GM19463 (cell line): ENCODE measurements around the gene GIMAP5.
"Not testable (repeated sequence)": the region's sequence is repeated elsewhere in the genome, so short reads cannot be mapped to it uniquely, and the experiment has no call there.

Experiments used
- ATAC-seq: cut with Tn5 transposase; IDR thresholded peaks from one replicate; pipeline ENCODE4 v1.9.1; 2021; ENCODE audit warnings: mild to moderate bottlenecking, moderate library complexity; ENCODE audit not compliant: unreplicated experiment

The GIMAP5 gene

DNA sequence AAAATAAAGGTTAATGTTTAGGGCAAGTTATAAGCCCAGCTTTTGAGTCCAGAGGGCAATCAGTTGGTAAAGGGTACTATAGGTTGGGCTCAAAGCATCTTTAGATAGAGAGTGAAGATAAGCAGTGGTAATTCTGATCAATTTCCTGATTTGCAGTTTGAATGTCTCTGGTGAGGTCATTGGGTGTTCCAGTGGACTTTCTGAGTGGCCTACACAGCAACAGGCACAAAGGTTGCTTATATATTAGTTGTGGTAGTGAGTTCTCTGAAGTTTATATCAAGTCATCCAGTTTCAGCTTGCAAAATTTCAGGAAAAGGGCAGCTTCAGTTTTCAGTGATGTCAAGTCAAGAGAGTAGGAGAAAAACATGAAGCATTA is 29.1 kb downstream of the GIMAP5 start:
- no peak for ATAC-seq

DNA sequence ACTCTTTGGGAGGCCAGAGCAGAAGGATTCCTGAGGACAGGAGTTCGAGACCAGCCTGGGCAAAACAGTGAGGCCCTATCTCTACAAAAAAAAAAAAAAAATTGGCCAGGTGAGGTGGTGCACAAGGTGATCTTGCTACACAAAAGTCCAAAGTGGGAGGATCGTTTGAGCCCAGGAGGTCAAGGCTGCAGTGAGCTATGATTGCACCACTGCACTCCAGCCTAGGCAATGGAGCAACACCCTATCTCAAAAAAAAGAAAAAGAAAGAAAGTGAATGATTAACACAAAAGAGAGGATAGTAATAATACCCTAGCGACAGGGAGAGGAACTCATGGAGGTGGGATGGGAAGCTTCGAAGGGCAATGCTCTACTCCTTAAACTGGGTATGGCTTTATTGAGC is 32.5 kb downstream of the GIMAP5 start:
- no peak for ATAC-seq

DNA sequence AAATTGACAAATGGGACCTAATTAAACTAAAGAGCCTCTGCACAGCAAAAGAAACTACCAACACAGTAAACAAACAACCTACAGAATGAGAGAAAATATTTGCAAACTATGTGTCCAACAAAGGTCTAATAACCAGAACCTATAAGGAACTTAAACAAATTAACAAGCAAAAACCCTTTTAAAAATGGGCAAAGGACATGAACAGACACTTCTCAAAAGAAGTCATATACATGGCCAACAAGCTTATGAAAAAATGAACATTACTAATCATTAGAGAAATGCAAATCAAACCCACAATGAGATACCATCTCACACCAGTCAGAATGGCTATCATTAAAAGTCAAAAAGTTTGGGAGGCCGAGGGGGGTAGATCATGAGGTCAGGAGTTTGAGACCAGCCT is 36.9 kb downstream of the GIMAP5 start:
- ATAC-seq: not testable (repeated sequence)

DNA sequence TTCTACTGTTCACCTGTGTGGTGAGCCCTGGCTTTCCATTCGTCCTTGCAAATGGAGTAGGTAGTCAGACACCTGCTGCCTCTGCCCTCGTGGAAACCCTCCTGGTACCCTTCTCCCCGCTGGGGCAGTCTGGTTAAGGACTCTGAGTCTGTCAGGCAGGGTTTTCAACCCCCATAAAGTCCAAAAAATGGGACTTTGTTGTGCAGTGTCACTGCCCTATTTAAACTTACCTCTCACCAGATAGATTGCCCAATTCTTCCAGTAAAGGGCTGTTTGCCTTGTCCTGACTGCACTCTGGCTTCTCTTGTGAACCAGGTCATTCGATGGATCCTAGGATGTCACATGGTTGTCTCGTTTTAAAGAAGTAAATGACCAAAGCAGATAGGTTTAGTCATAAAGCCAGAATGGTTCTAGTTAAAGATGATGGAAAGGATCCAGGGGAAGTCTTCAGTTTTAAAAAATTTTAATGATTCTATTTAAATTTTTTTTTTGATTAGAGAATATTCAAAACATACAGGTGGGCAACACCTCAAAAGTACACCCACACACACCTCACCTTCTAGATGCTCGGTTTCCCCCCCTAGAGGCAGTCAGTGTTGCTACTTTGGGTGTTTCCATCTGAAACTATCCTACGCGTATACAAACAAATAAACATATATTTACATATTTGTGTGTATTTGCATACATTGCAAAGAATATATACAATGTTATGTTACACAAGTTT is 41.0 kb downstream of the GIMAP5 start:
- ATAC-seq: no peak

DNA sequence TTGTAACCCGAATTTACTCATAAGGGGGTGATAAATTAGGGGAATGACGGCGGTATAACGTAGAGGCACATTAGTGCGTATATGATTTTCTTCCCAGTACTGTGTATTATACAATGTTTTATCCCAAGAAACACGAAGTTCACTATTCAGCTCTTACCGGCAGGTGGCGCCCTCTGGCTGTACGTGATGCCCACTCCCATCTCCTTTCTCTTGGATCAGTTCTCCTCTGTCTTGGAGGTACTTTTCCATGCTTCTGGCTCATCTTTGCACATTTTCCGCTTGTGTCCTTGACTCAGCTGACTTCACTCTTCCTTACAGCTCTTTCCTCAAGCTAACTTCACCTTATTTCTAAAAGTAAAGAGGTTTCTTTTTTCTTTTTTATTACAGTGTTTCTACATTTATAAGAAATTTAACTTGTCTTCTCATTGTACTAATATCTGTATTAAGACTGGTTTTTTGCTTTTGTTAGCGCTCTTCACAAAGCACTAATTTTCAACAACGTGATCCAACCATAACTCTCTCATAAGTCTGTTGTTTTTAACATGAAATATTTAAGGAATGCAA is 41.6 kb downstream of the GIMAP5 start:
- ATAC-seq: no peak

DNA sequence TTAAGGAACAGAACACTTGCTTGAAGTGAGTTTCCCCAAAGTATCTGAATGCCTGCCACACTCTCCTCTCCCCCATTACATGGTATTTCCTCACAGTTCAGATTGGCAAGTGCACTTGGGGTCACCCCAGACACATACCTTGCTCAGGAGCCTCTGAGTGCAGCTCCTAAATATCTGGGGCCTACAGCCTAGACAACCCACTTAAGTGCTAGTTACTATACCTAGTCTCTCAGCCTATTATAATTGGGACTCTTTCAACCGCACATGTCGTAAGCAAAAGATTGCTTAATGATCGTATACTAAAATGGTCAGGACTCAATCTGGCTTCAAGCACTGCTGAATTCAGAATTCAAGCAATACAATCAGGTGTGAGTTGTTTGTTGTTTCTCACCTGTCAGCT is 43.1 kb downstream of the GIMAP5 start:
- ATAC-seq: no peak

DNA sequence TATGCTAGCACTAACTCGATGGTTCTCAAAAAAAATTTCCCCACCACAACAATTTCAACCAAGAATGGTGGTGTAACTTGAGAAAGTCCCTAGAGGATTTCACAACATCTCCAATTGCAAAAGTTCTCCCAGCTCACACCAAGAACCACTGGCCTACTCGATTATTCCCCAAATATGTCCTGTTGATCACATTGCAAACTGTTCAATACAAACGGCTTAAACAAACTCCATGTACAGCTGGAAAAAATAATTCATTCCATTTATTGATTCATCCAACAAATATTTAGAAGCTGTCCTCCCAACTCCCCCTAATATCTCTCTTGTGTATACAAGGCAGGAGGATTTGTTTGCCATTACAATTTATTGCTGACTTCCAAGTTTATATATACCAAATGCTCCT is 43.9 kb downstream of the GIMAP5 start:
- no peak for ATAC-seq

DNA sequence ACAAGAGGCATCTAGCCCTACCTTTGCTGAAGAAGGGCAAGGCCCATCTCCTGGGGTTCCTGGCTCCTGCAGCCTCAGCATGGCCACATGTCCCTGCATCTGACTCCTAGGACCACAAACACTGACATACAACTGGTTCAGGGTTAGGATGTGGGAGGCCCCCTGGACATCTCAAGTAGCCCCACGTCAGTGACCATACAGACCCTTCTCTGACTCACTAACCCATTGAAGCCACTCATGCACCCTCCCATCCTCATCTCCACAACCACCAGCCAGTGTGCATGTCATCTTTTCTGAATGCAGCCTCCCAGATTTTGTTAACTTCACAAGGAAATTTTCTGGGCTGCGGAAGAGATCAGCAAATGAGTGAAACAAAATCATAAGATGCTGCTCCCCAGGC is 44.7 kb downstream of the GIMAP5 start:
- no peak for ATAC-seq

DNA sequence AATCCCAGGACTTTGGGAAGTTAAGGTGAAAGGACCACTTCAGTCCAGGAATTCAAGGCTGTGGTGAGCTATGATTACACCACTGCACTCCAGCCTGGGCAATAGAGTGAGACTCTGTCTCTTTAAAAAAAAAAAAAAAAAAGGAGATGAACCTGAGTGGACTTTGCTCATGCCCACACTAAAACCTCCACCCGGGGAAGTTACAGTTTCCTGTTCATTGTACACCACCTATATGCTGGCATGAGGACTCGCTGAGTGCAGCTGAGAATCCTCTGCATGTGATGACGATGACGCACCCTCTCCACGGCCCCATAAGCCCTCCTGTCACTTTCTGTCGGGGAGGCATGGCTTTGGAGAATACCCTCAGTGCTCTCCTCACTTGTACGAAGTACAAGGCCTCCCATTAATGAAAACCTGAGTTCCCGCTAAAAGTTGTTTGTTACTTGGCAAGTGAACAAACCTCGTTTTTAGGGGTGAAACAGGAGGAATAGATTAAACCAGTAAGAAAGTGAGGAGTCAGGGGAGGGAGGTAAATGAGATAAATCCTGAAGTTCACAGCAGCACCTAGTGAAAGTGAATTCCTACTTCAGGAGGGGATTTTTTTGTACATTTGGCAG is 47.0 kb downstream of the GIMAP5 start:
- ATAC-seq: no peak

DNA sequence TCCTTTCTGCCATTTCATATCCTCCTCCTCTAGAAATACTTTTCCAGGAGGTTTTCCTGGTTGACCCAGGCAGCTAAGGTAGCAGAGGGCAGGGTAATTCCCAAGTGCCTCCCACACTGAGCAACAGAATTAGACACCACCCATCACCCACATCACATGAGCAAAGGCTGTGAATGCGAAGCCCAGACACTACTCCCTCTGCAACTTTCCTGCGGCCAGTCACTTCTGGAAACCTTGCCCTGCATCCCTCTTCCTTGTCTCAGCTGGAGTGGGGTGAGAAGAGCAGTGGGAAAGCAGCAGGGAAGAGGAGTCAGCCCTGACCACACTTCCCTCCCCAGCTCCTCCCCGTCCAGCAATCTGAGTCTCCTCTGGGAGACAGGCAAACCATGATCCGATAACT is 47.7 kb downstream of the GIMAP5 start:
- ATAC-seq: no peak

DNA sequence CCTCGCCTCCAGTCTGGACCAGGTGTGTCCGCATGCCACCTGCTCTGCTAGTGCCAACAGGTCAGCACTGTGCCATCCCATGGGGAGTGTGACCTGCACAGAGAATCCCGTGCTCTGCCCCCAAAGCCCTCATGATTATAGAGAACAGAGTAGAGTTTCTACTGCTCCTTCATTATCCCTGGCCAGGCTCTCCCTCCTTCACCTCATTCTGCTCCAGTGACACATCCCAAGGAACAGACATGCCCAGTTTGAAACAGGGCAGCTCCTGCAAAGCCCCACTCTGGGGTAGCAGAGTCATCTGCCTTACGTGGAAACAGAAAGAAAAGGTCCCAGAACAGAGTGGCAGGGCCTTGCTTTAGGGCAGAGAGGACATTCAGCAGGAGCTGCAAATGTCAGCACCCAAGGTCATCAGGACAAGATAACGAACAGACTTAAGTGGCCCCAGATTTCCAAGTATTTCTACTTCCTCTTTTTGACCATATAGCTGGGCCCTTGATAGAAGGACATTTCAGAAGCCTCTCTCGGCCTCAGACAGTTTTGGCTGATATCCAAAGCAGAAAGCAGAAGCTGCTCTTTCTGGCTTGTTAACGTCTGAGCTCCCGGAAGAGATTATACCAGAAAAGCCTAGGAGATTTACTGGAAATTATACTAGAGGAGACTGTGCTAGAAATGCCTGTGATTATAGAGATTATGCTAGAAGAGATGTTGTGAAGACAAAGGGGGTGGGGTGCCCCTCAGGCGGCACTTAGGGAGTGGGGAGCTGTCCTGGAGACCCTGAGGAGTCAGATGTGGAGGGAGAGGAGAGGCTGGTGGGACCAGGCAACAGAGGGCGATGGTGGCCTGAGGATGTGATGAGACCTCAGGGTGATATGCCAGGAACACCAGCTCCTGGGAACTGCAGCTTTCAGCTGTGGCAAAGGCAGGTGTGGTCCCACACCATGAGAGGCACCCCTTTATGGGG is 50.4 kb downstream of the GIMAP5 start:
- peak; percentile 39 for ATAC-seq

DNA sequence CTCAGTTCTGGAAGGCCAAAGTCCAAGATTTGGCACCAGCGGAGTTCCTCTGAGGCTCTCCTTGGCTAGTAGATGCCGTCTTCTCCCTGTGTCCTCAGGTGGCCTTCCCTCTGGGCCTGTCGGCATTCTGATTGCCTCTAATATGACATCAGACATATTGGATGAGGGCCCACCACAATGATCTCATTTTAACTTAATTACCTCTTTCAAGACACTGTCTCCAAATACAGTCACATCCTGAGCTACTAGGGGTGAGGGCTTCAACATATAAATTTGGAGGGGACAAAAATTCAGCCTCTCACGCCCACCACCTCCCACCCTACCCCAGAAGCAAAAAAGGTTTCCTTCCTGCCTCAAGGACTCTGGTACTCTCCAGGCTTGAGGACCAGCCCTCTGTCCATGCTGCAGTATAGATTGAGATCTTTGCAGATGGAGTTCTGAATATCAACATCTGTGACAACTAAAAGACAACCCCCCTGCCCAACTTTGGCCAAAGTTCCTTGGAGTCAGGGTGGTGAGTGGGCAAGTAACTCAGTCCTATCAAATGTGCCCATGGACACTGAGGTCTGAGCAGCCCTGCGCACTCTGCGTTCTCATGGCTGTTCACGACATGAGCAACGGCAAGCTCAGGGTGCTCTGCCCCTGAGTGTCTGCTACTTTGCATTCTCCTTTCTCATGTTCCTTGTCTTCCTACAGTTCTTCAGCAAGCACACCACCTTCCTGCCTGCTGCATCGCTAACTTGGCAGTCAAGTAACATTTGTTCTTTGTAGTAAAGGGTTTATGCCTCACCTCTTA is 51.5 kb downstream of the GIMAP5 start:
- ATAC-seq: no peak

DNA sequence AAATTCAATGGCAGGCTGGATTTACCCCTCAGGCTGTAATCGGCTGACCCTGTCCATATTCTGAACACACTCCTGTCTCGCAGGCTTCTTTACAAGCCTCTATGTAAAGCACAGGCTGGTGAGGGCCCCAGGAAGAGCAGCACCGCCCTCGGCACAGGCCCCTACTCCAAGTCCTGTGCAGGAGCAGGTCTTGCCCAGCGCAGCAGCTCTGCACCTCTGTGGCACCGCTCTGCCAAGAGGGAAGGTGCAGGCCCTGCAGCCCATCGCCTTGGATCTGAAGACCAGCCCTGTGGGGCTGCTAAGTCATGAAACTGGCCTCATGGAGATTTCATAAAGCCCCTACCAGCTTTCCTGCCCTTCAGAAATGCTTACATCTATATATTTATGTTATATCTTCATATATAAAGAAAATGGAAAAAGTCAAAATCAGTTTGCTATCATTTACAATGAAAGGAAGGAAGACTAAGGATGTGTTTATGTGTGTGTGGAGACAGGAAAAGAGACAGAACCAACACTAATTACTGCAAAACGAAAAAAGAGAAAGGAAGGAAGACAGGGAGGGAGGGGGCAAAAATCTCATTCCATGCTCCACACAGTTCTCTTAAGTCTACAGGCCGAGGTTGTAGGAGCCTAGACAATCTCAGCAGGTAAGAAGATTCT is 53.3 kb downstream of the GIMAP5 start:
- ATAC-seq: no peak

DNA sequence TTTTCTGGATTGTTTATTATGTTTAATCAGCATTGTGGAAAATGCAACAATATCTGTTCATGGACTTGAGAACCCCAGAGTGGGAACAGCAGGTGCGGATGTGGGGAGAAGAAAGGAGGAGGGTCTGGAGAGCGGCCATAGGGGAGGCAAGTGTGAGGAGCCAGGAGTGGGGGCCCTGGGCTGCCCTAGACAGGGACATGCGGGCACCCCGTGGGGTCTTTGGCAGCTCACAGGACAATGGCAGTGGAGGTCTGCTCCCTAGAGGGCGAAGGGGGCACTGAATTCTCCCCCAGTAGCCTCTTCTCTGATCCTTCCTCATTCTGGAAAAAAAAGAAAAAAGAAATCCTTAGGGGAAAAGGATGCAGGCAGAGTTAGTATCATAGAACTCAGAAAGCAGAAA is 54.1 kb downstream of the GIMAP5 start:
- ATAC-seq: no peak

DNA sequence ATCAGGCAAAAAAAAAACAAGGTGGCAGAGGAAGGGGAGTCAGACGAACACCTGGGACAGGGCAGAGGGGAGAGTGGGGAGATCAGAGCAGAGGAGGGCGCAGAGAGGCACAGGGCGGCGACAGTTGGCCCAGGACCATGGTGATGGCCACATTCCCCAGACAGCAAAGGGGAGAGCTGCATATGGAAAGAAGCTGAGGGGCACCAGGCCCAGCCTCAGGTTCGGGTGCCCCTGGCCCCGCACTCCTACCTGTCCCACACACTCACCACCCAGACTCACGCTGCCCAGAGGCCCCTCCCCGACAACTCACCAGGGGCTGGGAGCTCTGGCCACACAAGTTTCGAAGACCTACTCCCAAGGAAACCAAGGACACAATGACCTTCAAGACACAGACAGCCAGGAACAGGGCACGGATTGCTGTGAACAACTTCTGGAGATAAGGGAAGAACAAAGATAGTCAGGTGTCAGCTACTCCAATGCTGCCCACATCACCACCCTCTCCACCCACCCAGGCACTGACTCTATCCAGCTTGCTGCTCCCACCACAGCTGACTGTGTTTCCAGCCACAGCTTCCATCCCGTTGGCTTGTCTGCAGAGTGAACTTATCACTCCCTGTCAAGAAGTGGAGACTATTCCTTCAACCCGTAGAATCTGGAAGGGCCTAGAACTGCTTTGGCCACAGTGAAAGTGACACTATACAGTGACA is 54.7 kb downstream of the GIMAP5 start:
- ATAC-seq: no peak
